Large intestine (tissue), 3 donors: ENCODE results near the gene NR1I3. TPM values are rescaled to one million over a fixed set of nuclear protein-coding genes. Genes with fewer than 3 reads are reported as not detected.

ENCODE experiments used
- DNase-seq, 2 donors: peaks; one replicate each; pipeline versions ENCODE4 v3.0.0 to v3.0.0-alpha.2; 2013
- H3K27ac ChIP-seq: one replicate; pipeline ENCODE4 v1.5.1; 2013; ENCODE audit warnings: low read length
- H3K27me3 ChIP-seq: 2 replicates; pipeline ENCODE4 v1.6.1; 2013; ENCODE audit warnings: low read length; ENCODE audit not compliant: control insufficient read depth, insufficient read depth
- H3K36me3 ChIP-seq: 2 replicates; pipeline ENCODE4 v1.6.1; 2013; ENCODE audit warnings: low read length; ENCODE audit not compliant: control insufficient read depth, insufficient read depth
- H3K4me1 ChIP-seq: one replicate; pipeline ENCODE4 v1.6.1; 2013; ENCODE audit warnings: low read length; ENCODE audit not compliant: control insufficient read depth, insufficient read depth
- H3K4me3 ChIP-seq: one replicate; pipeline ENCODE4 v1.5.1; 2013; ENCODE audit warnings: low read length
- H3K9me3 ChIP-seq: one replicate; pipeline ENCODE4 v1.6.1; 2013; ENCODE audit warnings: mild to moderate bottlenecking, low read depth, low read length, moderate library complexity; ENCODE audit not compliant: control insufficient read depth
- WGBS: methylation state at CpG from one replicate; pipeline ENCODE4 v1.1.5; 2013; ENCODE audit warnings: low lambda C conversion rate; ENCODE audit not compliant: insufficient coverage; 5-methylcytosine and 5-hydroxymethylcytosine counted together
- polyA plus RNA-seq: library from polyadenylated mRNA; unstranded; fragments of 120-200 nt; gene quantifications from one replicate; pipeline ENCODE4 v1.2.1, GENCODE V29; 2013

Gene NR1I3
- polyA plus RNA-seq, 1 donor = 13.1 TPM

GRCh38 chr1:161196111-161196510, 41.9 kb downstream of the NR1I3 start:
- peaks cover 7% of the 10 kb centered on the region for H3K4me1 ChIP-seq
- H3K9me3 ChIP-seq = no peaks in the 10 kb centered on the region
- WGBS = no CpG with 5 or more reads among the region's 7 CpGs
- no peaks in the 10 kb centered on the region for H3K36me3 ChIP-seq
- no peak for DNase-seq
- H3K27me3 ChIP-seq = no peaks in the 10 kb centered on the region
- no peak overlapping the region for H3K4me3 ChIP-seq
- no peak overlapping the region for H3K27ac ChIP-seq

GRCh38 chr1:161195171-161195570, 42.8 kb downstream of the NR1I3 start:
- peaks cover 4% of the 10 kb centered on the region for H3K27me3 ChIP-seq
- DNase-seq = no peak
- H3K36me3 ChIP-seq = no peaks in the 10 kb centered on the region
- no peaks in the 10 kb centered on the region for H3K9me3 ChIP-seq
- H3K4me1 ChIP-seq = peaks cover 4% of the 10 kb centered on the region
- no peak overlapping the region for H3K4me3 ChIP-seq
- WGBS = no CpG with 5 or more reads among the region's 4 CpGs
- H3K27ac ChIP-seq = no peak overlapping the region

GRCh38 chr1:161193561-161194235, 44.3 kb downstream of the NR1I3 start:
- Histone ChIP-seq H3K36me3 (no peaks in the 10 kb centered on the region), H3K4me3 (no peak overlapping the region), H3K9me3 (no peaks in the 10 kb centered on the region), H3K27ac (no peak overlapping the region), H3K4me1 (no peaks in the 10 kb centered on the region), H3K27me3 (peaks cover 4% of the 10 kb centered on the region)
- no CpG with 5 or more reads among the region's 21 CpGs for WGBS
- DNase-seq = no peak

- H3K27ac ChIP-seq = no peak overlapping the region
- 0% methylated on average over 1 of the region's 15 CpGs for WGBS
- H3K27me3 ChIP-seq = peaks cover 4% of the 10 kb centered on the region
- no peaks in the 10 kb centered on the region for H3K36me3 ChIP-seq
- H3K4me3 ChIP-seq = no peak overlapping the region
- no peaks in the 10 kb centered on the region for H3K4me1 ChIP-seq
- no peaks in the 10 kb centered on the region for H3K9me3 ChIP-seq
- DNase-seq = peak in 1 of 2 donors; percentile 45
Measured at GRCh38 chr1:161192476-161193465, 45.2 kb downstream of the NR1I3 start.

- H3K36me3 ChIP-seq = no peaks in the 10 kb centered on the region
Measured at GRCh38 chr1:161191971-161192370, 46.0 kb downstream of the NR1I3 start.

GRCh38 chr1:161190962-161191521, 47.0 kb downstream of the NR1I3 start:
- WGBS = no CpG with 5 or more reads among the region's 22 CpGs
- no peak overlapping the region for H3K27ac ChIP-seq
- no peak overlapping the region for H3K4me3 ChIP-seq
- H3K9me3 ChIP-seq = no peaks in the 10 kb centered on the region
- H3K27me3 ChIP-seq = peaks cover 4% of the 10 kb centered on the region
- no peaks in the 10 kb centered on the region for H3K36me3 ChIP-seq
- no peaks in the 10 kb centered on the region for H3K4me1 ChIP-seq
- no peak for DNase-seq

More at GRCh38 chr1:161191971-161192370, 46.0 kb downstream of the NR1I3 start:
- Histone ChIP-seq H3K9me3 (no peaks in the 10 kb centered on the region), H3K27me3 (peaks cover 4% of the 10 kb centered on the region), H3K4me3 (no peak overlapping the region), H3K4me1 (no peaks in the 10 kb centered on the region), H3K27ac (no peak overlapping the region)
- no peak for DNase-seq
- 70% methylated on average over 2 of the region's 8 CpGs for WGBS

GRCh38 chr1:161189036-161189435, 49.0 kb downstream of the NR1I3 start:
- no peaks in the 10 kb centered on the region for H3K4me1 ChIP-seq
- DNase-seq = no peak
- no CpG with 5 or more reads among the region's 5 CpGs for WGBS

GRCh38 chr1:161188381-161188780, 49.6 kb downstream of the NR1I3 start:
- Histone ChIP-seq H3K27ac (no peak overlapping the region), H3K9me3 (no peaks in the 10 kb centered on the region), H3K4me1 (no peaks in the 10 kb centered on the region), H3K36me3 (no peaks in the 10 kb centered on the region), H3K27me3 (peaks cover 4% of the 10 kb centered on the region), H3K4me3 (no peak overlapping the region)
- WGBS = no CpG with 5 or more reads among the region's 6 CpGs
- DNase-seq = no peak

More at GRCh38 chr1:161189036-161189435, 49.0 kb downstream of the NR1I3 start:
- Histone ChIP-seq H3K27ac (no peak overlapping the region), H3K4me3 (no peak overlapping the region), H3K9me3 (no peaks in the 10 kb centered on the region), H3K27me3 (peaks cover 4% of the 10 kb centered on the region), H3K36me3 (no peaks in the 10 kb centered on the region)

GRCh38 chr1:161187311-161187710, 50.7 kb downstream of the NR1I3 start:
- no peak overlapping the region for H3K27ac ChIP-seq
- no peaks in the 10 kb centered on the region for H3K4me1 ChIP-seq
- peaks cover 4% of the 10 kb centered on the region for H3K27me3 ChIP-seq
- no peaks in the 10 kb centered on the region for H3K9me3 ChIP-seq
- no peak for DNase-seq
- WGBS = no CpG with 5 or more reads among the region's 3 CpGs
- no peaks in the 10 kb centered on the region for H3K36me3 ChIP-seq
- H3K4me3 ChIP-seq = no peak overlapping the region

- Histone ChIP-seq H3K4me1 (no peaks in the 10 kb centered on the region), H3K4me3 (no peak overlapping the region), H3K27me3 (peaks cover 2% of the 10 kb centered on the region), H3K27ac (peak overlapping the region; percentile 30), H3K9me3 (no peaks in the 10 kb centered on the region), H3K36me3 (no peaks in the 10 kb centered on the region)
- DNase-seq = no peak
- no CpG with 5 or more reads among the region's 2 CpGs for WGBS
Measured at GRCh38 chr1:161185732-161186311, 52.2 kb downstream of the NR1I3 start.
